Stimulated activated CD8-positive, alpha-beta memory T cell treated with anti-CD3 and anti-CD28 coated beads, Interleukin-4, amount 100 ng/mL, for 1 hour (primary cell): ENCODE results near the gene LRP5.
A peak's percentile ranks its signal among the peaks of the same experiment; 100 is the strongest.

Experiments used
- DNase-seq, 2 donors: peaks; one replicate each; pipeline ENCODE4 v3.0.0-alpha.2; 2020; ENCODE audit warnings: low read depth in 2 of 2, low spot score in 1 of 2

Gene LRP5

DNA sequence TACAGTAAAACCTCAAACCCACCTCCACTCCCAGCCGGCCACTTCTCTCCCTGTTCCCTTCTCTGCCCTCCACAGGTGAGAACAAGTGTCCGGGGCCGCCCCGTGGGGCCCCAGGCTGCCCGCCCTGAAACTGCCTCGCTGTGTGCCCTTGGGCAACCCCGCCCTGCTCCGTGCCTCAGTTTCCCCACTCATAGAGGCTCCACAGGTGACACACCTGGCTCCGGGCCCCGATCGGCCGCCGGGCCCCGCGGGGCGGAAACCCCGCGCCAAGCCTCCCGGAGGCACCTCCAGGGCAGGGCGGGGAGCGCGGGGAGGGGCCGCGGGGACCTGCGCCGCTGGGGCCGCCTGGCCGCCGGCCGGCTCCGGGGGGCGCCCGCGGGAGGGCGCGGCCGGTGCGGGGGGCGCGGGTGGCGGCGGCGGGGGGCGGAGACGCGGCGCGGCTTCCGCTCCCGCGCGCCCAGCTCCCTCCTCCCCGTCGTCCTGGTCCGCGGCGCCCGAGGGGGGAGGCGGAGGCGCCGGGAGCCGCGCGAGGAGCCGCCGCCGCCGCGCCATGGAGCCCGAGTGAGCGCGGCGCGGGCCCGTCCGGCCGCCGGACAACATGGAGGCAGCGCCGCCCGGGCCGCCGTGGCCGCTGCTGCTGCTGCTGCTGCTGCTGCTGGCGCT lies at the start of gene LRP5:
Gene LRP5 (plus strand): TSS at position 475 of the 663 bp plus-strand sequence. CDS start 124 bp downstream, at position 599.
- no peak for DNase-seq

DNA sequence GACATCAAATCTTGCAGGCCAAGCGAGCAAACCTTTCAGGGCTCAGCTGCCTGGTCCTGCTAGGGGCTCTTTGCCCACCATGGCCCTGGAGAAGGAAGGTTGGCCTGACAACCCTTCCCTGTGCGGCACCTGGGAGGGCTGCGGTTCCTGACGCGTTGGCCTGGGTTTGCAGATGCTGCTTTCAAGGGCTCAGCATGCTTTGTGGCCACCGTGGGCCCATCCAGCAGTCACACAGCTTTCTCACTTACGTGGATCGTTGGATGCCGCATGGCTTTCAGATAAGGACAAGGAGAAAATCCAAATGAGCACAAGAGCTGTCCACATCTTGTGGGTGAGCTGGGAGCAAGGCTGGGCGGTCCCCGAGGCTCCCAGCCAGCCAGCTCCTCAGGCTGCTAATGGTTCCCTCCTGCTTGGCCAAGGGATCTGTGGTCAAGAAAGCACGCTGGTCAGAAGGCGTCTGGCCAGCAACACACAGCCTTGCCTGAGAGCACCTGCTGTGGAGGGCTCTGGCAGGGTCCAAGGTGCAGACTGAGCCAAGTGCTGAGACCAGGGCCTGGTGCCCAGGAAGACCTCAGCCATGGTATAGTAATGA lies 48.9 kb upstream of the LRP5 start:
- DNase-seq, result no peak

DNA sequence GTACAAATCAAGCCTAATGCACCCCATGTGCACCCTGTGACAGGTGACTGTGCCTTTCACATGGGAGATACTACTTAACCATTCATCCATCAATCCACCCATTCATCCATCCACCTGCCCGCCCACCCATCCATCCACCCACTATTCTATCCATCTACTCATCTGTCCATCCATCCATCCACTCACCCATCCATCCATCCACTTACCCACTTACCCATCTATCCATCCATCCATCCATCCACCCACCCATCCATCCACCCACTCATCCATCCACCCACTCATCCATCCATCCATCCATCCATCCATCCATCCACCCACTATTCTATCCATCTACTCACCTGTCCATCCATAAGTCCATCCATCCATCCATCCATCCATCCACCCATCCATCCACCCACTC lies 48.1 kb upstream of the LRP5 start:
- no peak for DNase-seq

DNA sequence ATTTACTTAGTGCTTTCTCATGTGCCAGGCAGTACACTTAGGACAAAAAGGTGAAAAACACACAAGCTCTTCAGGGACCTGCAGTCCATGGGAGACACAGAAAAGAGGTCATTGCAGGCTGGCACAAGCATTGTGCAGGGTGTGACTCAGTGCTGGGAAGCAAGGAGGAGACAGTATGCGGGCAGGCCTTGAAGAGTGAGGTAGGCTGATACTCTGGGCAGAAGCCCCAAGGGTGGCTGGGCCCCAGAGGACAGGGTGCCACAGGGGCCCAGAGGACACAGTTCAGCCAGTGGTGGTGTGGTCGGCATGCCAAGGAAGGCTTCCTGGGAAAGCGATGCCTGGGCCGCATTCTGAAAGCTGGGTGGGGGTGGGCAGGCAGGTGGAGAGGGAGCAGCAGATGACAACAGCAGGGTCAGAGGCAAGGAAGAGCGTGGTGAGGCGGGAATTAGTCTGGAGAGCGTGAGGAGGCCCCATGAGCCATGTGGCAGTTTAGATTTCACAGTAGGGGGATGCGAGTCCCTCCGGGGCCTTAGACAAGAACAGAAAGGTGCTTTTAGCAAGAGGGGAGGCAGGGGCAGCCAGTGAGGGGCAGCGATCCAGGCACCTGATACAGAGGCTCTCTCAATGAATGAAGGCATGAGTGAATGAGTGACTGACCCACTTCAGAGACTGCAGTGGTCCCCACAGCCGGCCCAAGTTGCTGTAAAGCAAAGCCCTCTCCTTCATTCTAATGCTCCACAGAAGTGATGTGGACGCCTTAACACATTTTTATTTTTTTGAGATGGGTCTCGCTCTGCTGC lies 47.5 kb upstream of the LRP5 start:
- no peak for DNase-seq

DNA sequence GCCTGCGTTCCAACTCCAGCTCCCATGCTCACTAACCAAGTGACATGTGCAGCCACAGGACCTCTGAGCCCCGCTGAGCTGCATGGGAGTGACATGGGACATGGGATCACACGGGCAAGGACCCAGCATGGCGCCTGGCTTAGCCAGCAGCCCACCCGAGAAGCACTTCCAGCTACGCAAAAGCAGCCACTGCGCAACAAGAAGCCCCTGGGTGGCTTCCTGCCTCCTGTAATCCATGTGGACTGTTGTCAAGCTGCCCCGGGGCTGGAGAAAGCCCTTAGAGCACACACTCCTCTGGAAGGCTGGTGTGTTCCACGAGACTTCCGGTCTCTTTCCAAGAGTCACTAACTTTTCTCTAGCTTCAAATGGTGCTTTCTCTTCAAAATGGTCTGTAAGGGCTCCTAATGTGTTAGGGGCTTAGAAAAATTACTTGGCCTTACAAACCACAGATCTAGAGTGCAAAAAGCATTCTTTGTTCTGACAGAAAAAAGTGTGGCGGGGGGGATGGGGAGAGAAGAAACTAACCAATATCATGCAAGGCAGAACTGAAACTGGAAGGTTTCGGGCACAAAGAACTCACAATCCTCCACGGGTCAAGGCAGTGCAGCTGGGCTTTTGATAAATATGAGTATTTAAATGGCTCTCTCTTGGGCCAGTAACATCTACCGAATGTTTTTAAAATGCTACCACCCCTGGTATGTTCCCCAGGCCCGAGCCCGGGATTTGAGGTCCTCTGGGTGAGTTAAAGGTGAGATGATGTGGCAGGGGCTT lies 46.1 kb upstream of the LRP5 start:
- DNase-seq, result no peak

DNA sequence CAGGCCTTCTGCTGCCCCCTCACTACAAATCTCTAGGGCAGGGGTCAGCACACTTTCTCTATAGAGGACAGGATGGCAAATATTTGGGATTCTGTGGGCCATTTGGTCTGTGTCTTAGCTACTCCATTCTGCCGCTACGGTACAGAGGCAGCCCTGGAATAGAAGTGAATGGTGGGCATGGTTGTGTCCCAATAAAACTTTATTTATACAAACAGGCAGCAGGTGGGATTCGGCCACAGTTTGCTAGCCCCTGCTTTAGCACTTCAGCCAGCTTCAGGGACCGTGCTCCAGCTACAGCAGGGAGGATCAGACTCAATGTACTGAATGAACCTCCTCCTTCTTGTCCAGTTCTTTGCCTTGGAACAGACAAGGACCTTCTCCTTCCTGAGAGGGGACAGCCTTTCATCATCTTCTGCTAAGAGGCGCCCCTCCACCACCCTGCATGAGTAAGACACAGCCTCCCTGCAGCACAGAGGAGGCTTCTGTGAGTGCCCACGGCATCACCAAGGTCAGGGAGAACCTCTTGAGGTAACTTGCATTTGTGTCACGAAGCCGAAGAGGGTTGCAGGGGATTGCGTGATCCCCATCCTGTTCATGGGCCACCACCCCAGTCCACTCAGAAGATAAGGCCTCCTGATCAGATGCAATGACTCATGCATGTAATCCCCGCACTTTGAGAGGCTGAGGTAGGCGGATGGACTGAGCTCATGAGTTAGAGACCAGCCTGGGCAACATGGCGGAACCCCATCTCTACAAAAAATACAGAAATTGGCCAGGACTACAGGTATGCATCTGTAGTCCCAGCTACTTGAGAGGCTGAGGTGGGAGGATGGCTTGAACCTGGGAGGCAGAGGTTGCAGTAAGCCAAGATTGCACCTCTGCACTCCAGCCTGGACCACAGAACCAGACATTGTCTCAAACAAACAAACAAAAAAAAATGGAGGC lies 45.2 kb upstream of the LRP5 start:
- DNase-seq, result no peak

DNA sequence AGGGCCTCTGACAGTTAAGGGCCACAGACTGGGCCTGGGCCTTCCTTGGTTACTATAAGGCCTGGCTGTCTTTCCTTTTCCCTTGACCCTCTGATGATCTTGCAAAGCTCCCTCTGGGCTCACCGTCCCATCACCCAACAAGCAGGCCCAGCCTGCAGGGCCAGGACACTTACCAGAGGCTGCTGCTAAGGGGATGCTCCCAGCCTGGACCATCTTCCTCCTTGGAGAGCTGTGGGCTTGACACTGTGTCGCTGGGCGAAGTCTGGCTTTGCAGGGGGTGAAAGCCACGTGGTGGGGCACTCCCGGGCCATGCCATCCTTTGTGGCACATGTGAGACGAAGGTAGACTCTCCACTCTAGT lies 44.5 kb upstream of the LRP5 start:
- DNase-seq, result no peak

DNA sequence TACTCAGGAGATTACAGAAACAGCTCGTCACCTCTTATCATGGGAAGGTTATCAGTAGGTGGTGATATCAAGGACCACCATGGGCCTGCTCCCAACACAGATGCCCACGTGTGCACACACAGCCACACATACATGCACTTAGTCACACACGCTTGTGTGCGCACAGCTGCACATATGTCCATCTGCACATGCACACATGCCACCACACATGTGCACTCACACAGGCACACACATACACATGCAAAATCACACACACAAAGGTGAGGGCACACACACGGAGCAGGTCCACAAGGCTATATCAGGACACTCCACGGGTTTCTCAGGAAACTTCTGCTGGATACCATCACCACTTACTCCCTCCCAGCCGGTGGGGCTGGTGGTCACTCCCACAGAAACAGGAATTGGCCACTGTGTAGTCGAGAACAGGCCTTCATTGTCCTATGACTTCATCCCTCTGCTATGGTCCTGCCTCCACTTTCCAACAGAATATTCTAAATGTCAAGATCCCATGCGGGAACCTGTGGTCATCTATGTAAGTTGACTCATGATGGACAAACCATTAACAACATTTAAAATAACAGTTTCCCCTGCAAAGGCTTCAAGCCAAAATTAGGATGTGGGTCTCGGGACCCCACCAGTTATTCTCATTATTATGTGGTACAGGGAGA lies 42.8 kb upstream of the LRP5 start:
- DNase-seq, result no peak

DNA sequence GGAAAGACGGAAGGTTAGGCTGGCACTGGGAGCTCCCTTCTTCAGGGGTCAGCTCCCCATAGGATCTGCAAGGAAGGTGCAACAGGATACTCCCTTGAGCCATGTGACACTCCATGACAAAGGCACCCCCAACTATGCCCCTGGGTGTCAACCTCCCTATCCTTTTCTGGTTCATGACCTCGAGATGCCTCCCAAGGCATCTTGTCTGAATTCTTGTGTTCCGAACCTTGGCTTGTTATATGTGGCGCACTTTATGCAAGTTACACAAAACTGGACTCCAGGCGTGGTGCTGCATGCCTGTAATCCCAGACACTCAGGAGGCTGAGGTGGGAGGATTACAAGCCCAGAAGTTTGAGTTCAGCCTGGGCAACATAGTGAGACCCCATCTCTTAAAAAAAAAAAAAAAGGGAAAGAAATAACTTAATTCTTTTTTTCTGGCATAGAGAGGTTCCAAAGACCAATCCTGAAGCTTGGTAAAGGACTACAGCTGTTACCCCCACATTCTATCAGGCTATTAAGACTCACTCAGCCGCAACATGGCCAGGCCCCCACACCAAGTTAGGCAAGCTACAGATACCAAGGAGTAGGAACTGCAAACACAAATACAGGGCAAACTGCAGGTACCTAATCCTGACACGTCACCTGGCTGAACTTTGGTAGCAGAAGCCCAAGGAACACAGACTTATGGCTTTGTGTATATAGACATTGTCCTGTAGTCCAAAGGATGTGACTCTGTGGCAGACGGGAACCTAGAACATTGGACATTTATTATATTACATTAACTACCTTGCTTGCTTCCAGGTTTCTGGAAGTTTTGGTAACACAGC lies 42.0 kb upstream of the LRP5 start:
- no peak for DNase-seq

DNA sequence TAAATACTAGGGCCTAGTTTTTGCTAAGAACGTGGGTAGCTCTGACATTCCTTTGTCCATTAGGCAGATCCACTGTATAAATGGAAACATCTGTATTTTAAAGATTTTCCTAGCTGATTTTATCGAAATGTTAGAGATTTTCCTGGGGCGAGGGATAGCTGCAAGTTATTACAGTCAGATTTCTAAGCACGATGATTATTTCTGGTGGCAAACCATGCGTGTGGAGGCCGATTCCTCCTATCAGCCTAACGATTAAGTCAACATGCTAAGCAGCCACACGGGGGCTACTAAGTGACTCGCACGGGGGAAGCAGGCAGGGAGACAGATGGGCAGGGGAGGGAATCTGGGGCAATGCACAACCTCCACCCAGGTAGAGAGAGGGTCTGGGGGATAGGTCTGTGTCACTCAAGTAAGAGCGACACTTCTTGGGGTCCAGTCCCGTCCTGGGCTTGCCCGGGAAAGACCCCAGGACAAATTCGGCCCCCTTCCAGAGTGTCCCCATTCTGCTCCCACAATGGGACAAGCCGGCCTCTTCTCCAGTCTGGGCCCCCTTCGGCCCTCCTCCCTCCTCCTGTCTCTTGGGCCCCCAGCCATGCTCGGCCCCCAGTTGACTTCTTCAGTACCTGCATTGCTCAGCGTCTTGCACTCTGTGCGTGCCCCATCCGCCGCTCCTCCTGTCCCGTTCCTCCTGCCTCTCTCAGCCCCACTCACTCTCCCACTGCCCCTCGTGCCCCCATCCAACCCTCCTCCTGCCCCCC lies 41.2 kb upstream of the LRP5 start:
- DNase-seq, result no peak

DNA sequence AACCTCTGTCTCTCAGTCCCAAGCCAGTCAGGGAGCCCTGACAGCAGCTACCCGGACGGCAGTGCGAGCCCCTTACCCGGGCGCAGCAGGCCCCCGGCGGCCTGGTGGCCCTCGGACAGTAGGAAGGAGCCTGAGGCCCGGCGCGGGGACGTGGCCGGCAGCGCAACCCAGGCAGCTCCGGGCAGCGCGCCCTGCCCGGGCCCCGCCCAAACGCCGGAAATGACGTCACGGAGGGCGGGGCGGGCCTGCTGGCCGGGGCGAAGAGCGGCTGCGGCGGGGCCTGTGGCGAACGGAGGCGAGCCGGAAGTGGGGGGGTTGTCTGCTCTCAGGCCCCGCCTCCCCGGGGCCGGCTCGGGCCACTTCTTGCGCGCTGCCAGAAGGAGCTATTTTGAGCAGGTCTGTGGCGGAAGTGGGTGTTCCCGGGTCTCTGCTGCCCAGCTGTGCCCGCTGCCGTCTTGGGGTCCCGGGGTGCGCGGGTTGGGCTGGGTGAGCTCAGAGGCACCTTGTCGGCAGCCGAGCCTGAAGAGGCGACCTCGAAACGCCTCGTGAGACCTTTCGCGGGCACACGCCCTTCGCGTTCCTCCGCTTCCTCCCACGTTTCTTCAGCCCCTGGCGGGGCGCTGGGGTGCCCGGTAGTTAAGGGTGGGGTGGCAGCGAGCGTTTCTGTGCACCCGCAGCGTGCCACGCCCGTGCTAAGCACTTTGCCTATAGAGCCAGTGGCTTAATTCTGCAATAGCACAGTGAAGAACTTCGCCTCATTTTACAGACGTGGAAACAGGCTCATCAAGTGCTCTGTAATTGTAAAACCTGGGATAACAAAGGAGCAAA lies 40.4 kb upstream of the LRP5 start, which contains the start of gene C11orf24:
Gene C11orf24 (minus strand): TSS at position 193 of the 828 bp plus-strand sequence. CDS start 8,206 bp downstream, outside the sequence.
- peak; percentile 85 to 88 for DNase-seq

DNA sequence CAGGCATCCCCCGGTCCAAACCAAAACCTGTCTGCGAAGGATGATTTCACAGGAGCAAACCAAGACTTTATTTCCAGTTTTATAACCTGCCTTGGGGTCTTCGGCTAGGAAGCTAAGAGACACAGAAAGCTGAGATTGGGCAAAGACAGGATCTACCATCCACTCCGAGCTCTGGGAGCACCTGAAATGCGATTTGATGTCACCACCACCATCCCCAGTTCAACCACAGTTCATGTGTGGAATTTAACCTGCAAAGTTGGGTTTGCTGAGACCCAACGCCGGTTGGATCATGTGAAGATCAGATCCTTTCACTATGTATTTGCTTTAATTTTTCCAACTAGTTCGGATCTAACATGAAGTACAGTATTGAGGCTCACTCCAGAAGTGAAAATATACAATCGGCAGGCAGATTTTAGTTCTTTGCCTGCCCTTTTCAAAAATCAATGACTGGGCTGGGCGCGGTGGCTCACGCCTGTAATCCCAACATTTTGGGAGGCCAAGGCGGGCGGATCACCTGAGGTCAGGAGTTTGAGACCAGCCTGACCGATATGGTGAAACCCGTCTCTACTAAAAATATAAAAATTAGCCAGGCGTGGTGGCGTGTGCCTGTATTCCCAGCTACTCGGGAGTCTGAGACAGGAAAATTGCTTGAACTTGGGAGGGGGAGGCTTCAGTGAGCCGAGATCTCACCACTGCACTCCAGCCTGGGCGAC lies 39.2 kb upstream of the LRP5 start:
- no peak for DNase-seq

DNA sequence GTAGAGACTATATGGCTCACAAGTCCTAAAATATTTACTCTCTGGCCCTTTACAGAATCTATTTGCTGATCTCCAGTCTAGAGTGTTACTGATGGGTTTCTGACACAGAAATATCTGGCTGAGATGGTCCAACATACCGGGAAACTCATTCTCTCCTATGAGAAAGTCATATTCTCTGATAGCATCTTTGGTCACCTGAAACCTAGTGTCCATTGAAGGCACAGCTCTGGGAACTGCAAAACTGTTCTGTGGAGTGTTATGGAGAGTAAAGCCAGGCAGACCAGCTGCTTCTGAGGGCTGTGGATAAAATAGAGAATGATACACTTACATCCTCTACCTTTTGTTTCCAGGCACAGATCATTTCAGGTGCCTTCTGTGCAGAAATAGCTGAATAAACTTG lies 38.1 kb upstream of the LRP5 start:
- no peak for DNase-seq

DNA sequence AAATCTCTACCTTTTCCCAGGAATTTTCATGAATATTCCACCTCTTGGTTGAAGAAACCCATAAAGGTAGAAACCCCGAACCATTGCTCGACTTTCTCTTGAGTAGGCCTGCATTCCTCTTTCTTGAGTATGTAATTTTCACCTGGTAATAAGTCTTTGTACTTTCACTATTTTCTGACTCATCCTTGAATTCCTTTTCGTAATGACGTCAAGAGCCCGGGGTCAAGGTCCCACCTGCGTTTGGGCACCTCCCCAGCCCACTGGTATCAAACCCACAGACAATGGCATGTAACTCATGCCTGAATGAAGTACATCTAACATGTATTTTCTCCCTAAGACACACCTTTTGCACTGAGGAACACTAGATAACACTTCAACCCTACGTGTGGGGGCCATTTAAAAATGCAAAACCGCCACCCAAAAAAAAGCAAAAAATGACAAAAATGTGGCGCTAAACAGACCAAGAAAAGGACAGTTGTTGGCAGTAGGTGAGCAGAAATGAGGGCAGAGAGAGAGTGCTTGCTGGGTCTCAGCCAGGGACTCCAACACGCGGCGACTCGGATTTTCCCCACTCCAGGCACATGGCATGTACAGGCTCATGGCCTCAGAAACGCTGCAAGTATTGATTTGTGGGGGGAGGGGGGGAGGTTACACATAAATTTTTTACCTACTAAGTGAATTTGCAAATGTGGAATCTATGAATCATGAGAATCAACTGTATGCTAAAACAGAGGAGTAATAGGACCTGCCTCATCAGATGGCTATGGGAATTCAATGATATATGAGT lies 36.5 kb upstream of the LRP5 start:
- no peak for DNase-seq

DNA sequence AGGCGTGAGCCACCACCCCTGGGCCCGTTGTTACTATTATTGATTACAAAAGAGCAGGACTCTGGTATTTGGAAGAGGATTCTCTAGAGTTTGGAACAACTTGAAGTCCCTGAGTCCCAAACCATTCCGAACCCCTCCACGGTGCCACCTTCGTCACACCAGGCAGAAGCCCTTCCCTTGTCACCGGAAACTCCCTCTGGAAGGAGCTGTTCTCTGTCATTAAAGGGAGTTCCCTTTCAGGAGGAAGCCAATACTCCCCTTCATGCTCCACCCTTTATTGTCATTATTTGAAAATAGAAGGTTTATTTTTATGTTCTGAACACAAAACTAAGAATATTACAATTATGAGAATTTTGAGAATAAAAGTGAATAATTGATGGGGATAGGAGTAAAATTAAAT lies 35.5 kb upstream of the LRP5 start:
- no peak for DNase-seq

DNA sequence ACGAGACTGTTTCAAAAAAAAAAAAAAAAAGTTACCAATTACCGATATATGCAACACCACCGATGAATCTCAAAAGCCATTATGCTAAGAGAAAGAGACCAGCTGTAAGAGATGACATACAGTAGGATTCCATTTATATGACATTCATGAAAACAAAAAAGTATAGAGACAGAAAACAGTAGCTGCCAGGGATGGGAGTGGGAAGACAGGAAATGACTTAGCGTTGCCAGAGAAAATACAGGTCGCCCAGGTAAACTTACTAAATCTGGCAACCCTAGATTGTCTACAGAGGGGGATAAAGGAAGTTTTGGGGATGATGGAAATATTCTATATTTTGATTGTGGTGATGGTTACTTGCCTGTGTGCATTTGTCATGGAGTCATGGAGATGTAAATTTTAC lies 32.7 kb upstream of the LRP5 start:
- no peak for DNase-seq
